Erythroblast (primary cell): ENCODE measurements around the gene COQ9.

Experiments used
- DNase-seq, 2 experiments: peaks; one replicate each; lab custom pipeline; 2025; lab: John Stamatoyannopoulos, UW
- GATA1 ChIP-seq: IDR thresholded peaks from 2 replicates; pipeline ENCODE4 v1.6.1; 2011; ENCODE audit warnings: low read depth, mild to moderate bottlenecking, control low read depth, low read length, moderate library complexity
- POLR2A ChIP-seq: IDR thresholded peaks from 2 replicates; pipeline ENCODE4 v1.6.1; 2011; ENCODE audit warnings: mild to moderate bottlenecking, low read length

COQ9 gene

DNA sequence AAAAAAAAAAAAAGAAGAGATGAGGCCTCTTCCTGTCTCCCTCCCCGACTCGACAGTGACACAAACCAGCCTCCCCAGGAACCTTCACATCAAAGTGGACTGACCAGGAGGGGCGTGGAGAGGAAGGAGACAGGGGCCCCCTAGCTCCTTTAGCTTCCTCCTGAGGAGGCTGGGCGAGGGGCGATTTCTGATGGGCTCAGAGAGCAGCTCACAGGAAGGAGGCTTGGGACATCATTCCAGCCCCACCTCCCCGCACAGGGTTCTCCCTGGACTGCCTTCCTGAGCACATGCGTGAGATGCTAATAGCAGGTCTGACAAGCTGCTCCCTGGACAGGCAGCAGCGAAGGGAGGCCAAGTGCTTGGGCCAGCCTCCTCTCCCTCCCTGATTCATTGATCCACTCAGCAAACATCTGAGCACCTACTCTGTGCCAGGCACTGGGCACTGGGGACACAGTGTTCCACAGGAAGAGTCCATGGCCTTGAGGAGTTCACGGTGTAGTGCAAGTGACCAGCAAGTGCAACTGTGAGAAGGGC is 53.4 kb downstream of the COQ9 start:
- no peak for DNase-seq
- TF ChIP-seq POLR2A (no peak), GATA1 (no peak)

DNA sequence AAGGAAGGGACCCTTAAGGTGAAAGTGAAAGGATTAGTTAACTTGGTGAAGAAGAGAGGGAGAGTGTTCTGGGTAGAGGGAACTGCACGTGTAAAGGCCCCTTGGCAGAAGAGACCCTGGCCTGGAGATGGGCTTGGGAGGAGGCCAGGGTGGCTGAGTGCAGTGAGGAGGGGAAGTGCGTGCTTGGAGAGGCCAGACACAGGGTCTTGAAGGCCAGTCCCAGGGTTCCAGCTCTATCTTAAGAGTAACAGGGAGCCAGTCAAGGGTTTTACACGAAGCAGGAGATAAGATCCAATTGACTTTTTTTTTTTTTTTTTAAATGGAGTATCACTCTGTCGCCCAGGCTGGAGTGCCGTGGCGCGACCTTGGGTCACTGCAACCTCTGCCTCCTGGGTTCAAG is 54.2 kb downstream of the COQ9 start:
- no peak for TF ChIP-seq POLR2A
- TF ChIP-seq GATA1: no peak
- no peak for DNase-seq

DNA sequence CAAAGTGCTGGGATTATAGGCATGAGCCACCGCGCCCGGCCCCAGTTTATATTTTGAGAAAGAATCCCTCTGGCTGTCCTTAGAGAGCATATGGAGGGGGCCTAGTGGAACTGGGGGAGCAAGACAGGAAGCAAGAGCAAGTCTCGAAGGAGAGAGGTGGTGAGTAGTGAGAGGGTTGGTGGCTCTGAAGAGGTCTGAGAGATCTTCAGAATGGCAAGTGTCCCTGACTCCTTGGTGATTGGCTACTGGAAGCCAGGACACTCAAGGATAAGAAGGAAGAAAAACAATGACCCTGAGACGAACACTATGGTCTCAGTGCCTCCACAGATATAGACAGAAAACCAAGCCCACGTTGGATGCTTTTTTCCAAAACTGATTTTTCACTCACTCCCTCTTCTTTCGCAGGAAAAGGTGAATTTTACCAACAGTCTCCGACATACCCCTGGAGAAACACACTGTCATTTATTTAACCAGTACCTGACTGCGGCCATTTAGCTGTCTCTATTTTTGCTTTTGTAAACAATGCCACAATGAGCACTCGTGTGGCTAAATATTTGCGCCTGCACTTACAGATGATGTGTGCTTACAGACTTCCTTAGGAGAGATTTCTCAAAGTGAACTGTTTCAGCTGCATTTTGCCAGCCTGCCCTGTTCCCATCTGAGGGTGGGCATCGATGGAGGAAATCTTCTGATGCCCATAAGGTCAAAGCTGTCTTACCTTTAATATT is 54.9 kb downstream of the COQ9 start:
- TF ChIP-seq GATA1: no peak
- TF ChIP-seq POLR2A: no peak
- no peak for DNase-seq

DNA sequence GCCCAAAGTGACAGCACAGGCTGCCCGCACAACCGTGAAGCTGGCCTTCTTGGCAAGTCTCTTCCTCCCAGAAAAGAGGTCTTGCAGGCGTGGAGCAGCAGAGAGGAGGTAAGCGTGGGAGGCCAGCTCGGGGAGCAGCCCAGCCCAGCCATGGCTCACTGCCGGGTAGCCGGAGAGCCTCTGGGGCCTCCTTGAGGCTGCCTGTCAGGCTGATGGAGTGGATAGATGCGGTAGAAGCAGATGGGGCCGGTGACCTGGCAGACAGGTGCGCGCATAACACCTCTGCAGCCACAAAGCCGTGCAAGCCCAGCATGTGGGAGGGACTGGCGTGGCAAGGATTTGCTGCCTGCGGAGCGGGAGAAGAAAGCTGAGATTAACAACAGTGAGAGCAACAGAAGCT is 56.1 kb downstream of the COQ9 start:
- TF ChIP-seq GATA1: no peak
- no peak for TF ChIP-seq POLR2A

DNA sequence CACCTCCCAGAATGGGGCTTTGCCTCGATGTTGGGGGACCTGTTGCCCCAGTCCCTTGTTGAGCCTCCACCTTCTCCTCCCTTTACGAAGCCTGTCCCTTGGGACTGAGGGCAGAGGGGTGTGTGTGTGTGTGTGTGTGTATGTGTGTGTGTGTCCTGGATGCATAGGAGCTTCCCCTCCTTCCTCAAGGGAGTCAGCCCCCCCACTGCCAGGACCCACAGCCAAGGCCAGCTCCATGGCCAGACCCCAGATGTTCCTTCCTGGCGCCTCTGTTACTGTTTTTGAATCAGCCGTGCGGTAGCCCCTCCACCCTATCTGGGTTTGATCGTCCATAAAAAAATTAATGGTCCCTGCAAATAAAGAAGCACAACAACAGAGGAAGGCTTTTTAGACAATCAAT is 56.7 kb downstream of the COQ9 start:
- DNase-seq: no peak
- no peak for TF ChIP-seq GATA1
- TF ChIP-seq POLR2A: no peak

More for the DNA sequence above, 56.1 kb downstream of the COQ9 start:
- DNase-seq: no peak

DNA sequence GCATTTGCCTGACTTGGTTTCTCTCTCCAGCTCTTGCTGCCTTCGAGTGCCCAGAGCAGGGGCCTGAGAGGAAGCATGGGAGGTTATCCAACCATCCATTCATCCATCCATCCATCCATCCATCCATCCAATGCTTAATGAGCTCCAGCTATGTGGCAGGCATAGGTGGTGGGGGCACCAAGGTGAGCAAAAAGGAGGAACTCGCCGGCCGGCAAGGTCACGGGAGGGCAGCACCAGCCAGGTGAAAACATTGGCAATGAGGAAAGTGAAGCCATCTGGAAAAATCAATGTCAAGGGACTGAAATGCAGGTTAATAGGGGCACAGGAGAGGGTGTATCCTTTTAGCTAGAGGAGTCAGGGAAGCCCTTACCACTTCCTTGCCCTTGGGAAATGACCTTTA is 57.2 kb downstream of the COQ9 start:
- no peak for DNase-seq
- TF ChIP-seq GATA1: no peak
- no peak for TF ChIP-seq POLR2A

DNA sequence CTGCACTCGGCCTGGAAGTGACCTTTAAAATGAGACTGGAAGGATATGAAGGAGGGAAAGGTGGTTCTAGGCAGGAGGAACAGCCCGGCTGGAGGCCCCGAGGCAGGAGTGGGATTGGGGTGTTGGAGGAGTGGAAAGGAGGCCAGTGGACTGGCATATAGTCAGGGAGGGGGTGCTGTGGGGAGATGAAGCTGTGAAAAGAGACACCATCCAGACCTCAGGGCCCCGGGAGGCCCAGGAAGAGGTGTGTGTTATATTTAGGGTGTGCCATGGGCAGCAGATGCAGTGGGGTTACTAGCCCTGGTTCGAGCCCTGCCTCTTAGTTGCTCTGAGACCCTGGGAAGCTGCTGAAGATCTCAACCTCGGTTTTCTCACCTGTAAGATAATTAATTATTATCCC is 57.9 kb downstream of the COQ9 start:
- DNase-seq: no peak
- TF ChIP-seq GATA1 (no peak), POLR2A (no peak)

DNA sequence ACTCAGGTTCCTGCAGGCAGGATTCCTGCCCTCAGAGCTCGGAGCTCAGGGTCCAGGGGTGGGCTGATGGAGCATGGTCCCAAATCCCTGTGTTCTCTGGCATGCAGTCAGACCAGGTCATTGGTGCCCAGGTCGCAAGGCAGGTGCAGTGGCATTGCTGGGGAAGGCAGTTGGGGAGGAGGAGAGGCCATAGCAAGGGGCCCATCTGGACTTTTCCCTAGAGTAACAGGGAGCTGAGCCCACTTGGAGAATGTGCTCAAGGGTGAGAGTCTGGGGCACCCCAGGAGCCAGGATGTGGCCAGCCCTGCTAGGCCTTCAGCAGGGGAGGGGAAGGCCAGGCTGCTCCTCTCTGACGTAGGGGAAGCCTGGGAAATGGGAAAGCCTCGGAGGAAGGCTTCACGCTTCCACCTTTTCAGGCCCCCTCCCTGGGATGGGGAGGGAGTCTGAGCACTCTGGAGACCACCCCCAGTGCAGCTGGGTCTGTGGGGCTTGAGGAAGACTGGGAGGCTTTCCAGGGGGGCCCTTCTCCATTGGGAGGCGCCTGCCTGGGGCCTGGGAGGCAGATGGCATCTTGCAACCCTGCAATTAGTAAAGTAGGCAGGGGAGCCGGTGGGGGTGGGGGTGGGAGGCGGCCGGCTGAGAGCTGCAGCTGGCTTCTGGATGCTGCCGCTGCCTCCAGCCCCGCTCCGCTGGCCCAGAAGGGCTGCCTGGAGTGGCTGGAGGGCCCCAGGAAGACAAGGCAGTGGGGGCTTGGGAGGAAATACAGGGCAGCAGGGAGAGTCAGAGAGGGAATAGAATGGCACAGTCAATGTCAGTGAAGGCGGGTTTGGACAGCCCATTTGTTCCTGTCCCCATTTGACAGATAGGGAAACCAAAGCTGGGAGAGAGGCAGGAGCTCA is 60.1 kb downstream of the COQ9 start:
- DNase-seq: no peak
- TF ChIP-seq GATA1 (no peak), POLR2A (no peak)

DNA sequence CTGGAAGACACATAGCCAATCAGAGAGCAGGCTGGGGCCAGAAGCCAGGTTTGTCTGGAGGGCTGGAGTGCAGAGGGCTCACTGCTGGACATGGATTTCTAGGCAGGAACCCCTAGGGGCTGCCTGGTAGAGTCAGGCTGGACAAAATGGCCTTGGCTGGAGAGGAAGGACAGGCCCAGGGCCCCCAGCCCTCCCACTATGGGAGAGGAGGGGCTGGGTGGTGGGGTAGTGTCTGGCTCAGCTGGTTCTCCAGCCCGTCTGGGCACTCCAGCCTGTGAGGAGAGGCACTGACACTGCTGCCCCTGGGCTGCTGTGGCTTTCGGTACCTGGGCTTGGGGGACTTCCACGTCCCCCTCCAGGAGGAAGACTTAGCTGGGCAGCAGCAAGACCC is 60.8 kb downstream of the COQ9 start:
- TF ChIP-seq GATA1 (no peak), POLR2A (no peak)
- DNase-seq: no peak

DNA sequence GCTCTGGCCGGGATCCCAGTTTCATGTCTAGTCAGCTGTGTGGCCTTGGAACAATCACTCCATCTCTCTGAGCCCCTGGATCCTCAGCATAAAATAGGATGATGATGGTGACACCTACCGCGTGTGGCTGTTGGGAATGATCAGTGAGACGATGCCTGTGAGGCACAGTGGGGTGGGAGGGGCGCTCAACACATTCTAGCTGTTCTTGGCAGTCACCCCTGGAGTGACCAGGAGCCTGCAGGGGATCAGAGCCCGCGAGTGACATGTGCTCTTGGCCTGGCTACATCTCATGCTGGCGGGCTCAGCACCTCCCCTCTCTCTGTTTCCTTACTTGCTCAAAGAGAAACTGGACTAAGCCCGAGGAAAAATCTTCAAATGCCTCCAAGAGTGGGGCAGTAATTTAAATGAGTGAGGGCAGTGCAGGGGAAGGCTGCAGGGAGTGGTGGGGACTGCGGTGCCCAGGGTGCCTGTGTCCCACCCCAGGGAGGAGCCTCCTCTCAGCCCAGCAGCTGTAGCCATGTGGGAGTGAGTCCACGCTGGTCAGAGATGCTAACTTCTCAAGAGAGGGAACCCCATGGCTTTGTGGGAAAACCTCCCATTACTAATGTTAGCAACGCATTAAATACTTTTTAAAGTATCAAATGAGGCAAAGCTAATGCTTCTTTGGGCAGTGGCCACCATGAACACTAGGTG is 62.1 kb downstream of the COQ9 start:
- TF ChIP-seq POLR2A (no peak), GATA1 (no peak)
- DNase-seq: no peak

DNA sequence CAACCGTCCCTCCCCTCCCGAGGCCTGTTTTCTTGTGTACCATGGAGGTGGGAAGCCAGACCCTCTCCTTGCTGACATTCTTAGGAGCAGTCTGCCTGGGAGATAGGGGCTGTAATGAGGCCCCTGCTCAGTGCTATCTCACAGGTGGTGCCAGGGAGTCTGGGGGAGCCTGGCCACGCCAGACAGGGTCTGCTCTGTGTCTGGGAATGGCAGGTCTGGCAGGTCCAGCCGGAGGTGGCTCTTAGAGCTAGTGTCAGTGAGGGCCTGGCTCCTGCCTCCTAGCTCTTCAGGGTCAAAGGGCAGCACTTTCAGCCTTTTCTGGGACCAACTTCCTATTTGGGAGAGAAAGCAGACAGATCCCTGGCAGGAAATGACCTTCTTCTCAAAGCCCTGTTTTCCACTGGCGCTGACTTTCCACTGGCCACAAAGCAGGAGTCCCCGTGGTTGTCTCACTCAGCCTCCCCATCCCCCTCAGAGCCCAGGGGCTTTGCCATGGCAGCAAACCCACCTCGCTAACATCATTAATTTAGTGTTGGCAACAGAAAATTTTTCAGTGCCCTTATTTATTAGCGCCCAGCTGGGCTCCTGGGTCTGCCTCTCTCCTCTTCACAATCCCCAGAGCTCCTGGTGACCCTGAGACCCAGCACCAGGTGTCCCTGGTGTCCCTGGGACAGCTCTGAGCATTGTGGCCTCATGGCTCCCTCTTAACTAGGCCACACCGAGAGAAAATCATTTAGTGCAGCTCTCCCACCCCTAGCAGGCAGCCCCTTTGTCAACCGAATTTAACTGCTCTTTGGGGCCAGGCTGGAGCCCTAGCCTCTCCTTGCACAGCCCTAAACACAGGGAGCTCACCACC is 63.0 kb downstream of the COQ9 start:
- TF ChIP-seq GATA1 (no peak), POLR2A (no peak)
- no peak for DNase-seq
